Neural progenitor cell (in vitro differentiated cells): ENCODE measurements around the gene CLMP. TPM values are rescaled to one million over a fixed set of nuclear protein-coding genes. Genes with fewer than 3 reads are reported as not detected.

ENCODE experiments used
- DNase-seq: peaks from one replicate; pipeline ENCODE4 v3.0.0-alpha.2; 2016; ENCODE audit warnings: low spot score
- H2AFZ ChIP-seq: fragments of 200-600 bp; sonication (generic); replicated peaks from 2 replicates; pipeline ENCODE4 v1.6.1; 2016; ENCODE audit warnings: antibody characterized with exemption
- H3F3A ChIP-seq: fragments of 200-600 bp; sonication (generic); 2 replicates; pipeline ENCODE4 v1.6.1; 2016; ENCODE audit warnings: antibody characterized with exemption, low read depth
- H3K27ac ChIP-seq: fragments of 200-600 bp; sonication (generic); 2 replicates; pipeline ENCODE4 v1.5.1; 2016; ENCODE audit warnings: mild to moderate bottlenecking
- H3K27me3 ChIP-seq: fragments of 200-600 bp; sonication (generic); 2 replicates; pipeline ENCODE4 v1.6.1; 2016; ENCODE audit warnings: mild to moderate bottlenecking, moderate library complexity
- H3K36me3 ChIP-seq: fragments of 200-600 bp; sonication (generic); 2 replicates; pipeline ENCODE4 v1.5.1; 2016
- H3K4me1 ChIP-seq: fragments of 200-600 bp; sonication (generic); 2 replicates; pipeline ENCODE4 v1.6.1; 2016; ENCODE audit warnings: mixed run types
- H3K4me2 ChIP-seq: fragments of 200-600 bp; sonication (generic); 2 replicates; pipeline ENCODE4 v1.6.1; 2016
- H3K4me3 ChIP-seq: fragments of 200-600 bp; sonication (generic); 2 replicates; pipeline ENCODE4 v1.5.1; 2016
- H3K79me2 ChIP-seq: fragments of 200-600 bp; sonication (generic); 2 replicates; pipeline ENCODE4 v1.6.1; 2016; ENCODE audit warnings: low read depth
- H3K9ac ChIP-seq: fragments of 200-600 bp; sonication (generic); 2 replicates; pipeline ENCODE4 v1.6.1; 2016
- H3K9me3 ChIP-seq: fragments of 200-600 bp; sonication (generic); 2 replicates; pipeline ENCODE4 v1.5.1; 2016; ENCODE audit warnings: low read depth
- H4K20me1 ChIP-seq: fragments of 200-600 bp; sonication (generic); 2 replicates; pipeline ENCODE4 v1.6.1; 2016; ENCODE audit warnings: low read depth
- H3K27ac Mint-ChIP-seq: 3 replicates; pipeline ENCODE4 v1.8.0; 2021; ENCODE audit warnings: mixed read lengths
- H3K27me3 Mint-ChIP-seq: 2 replicates; pipeline ENCODE4 v1.8.0; 2022; ENCODE audit warnings: low read depth, mild to moderate bottlenecking, inconsistent platforms, moderate library complexity, mixed read lengths; ENCODE audit not compliant: insufficient read depth
- H3K36me3 Mint-ChIP-seq: 3 replicates; pipeline ENCODE4 v1.8.0; 2021; ENCODE audit warnings: mixed read lengths
- H3K4me1 Mint-ChIP-seq: 3 replicates; pipeline ENCODE4 v1.8.0; 2021; ENCODE audit warnings: mixed read lengths
- H3K4me3 Mint-ChIP-seq: 3 replicates; pipeline ENCODE4 v1.8.0; 2021; ENCODE audit warnings: mild to moderate bottlenecking, moderate library complexity, mixed read lengths
- H3K9me3 Mint-ChIP-seq: 3 replicates; pipeline ENCODE4 v1.8.0; 2020; ENCODE audit warnings: mixed read lengths
- EZH2 ChIP-seq: fragments of 200-600 bp; sonication (generic); IDR thresholded peaks from 2 replicates; pipeline ENCODE4 v1.6.1; 2017; ENCODE audit warnings: antibody characterized with exemption, mild to moderate bottlenecking, moderate library complexity
- EZH2phosphoT487 ChIP-seq: fragments of 200-600 bp; sonication (generic); IDR thresholded peaks from 2 replicates; pipeline ENCODE4 v1.6.1; 2017; ENCODE audit warnings: antibody characterized with exemption
- total RNA-seq: library from RNA; depleted of rRNA; stranded (reverse); fragments of >200 nt; gene quantifications from 2 replicates; pipeline ENCODE4 v1.2.3, GENCODE V29; 2015; ENCODE audit warnings: low replicate concordance
- TF ChIP-seq, protein P1 (sequence below): fragments of 200-600 bp; sonication (generic); IDR thresholded peaks from 2 replicates; pipeline ENCODE4 v1.5.1; 2017; ENCODE audit warnings: antibody characterized with exemption, mild to moderate bottlenecking

Gene CLMP
- total RNA-seq, 1 donor from 2014 or later, result 10.7 TPM

DNA sequence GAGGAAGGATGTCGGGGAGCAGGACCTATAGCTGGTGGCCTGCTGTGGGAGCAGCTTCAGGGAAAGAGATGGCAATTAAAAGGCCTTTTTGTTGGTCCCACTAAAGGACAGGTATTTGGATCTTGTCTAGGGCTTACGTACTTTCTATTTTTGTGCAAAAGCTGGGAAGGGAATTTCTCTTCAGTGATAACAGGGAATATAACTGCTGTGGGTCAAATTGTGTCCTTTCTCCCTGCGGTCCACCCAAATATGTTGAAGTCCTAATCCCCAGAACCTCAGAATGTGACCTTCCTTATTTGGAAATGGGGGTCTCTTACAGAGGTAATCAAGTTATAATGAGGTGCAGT lies 147.1 kb downstream of the CLMP start:
- no peaks in the 10 kb centered on the region for H3K36me3 Mint-ChIP-seq
- H3K9me3 ChIP-seq, result no peaks in the 10 kb centered on the region
- H3K27me3 ChIP-seq, result no peaks in the 10 kb centered on the region
- H3F3A ChIP-seq, result no peaks in the 10 kb centered on the region
- TF ChIP-seq, protein P1, sequence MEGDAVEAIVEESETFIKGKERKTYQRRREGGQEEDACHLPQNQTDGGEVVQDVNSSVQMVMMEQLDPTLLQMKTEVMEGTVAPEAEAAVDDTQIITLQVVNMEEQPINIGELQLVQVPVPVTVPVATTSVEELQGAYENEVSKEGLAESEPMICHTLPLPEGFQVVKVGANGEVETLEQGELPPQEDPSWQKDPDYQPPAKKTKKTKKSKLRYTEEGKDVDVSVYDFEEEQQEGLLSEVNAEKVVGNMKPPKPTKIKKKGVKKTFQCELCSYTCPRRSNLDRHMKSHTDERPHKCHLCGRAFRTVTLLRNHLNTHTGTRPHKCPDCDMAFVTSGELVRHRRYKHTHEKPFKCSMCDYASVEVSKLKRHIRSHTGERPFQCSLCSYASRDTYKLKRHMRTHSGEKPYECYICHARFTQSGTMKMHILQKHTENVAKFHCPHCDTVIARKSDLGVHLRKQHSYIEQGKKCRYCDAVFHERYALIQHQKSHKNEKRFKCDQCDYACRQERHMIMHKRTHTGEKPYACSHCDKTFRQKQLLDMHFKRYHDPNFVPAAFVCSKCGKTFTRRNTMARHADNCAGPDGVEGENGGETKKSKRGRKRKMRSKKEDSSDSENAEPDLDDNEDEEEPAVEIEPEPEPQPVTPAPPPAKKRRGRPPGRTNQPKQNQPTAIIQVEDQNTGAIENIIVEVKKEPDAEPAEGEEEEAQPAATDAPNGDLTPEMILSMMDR, result no peak
- TF ChIP-seq EZH2phosphoT487, result no peak
- TF ChIP-seq EZH2, result no peak
- H3K4me1 ChIP-seq, result no peaks in the 10 kb centered on the region
- no peaks in the 10 kb centered on the region for H3K79me2 ChIP-seq
- no peak overlapping the region for H2AFZ ChIP-seq
- H3K27ac Mint-ChIP-seq, result no peak overlapping the region
- peaks cover 11% of the 10 kb centered on the region for H3K4me1 Mint-ChIP-seq
- no peak overlapping the region for H3K4me3 Mint-ChIP-seq
- H4K20me1 ChIP-seq, result no peaks in the 10 kb centered on the region
- no peak overlapping the region for H3K9ac ChIP-seq
- no peaks in the 10 kb centered on the region for H3K9me3 Mint-ChIP-seq
- no peaks in the 10 kb centered on the region for H3K36me3 ChIP-seq
- peaks cover 5% of the 10 kb centered on the region for H3K27me3 Mint-ChIP-seq
- no peak overlapping the region for H3K27ac ChIP-seq
- no peak overlapping the region for H3K4me2 ChIP-seq
- no peak for DNase-seq
- H3K4me3 ChIP-seq, result no peak overlapping the region

DNA sequence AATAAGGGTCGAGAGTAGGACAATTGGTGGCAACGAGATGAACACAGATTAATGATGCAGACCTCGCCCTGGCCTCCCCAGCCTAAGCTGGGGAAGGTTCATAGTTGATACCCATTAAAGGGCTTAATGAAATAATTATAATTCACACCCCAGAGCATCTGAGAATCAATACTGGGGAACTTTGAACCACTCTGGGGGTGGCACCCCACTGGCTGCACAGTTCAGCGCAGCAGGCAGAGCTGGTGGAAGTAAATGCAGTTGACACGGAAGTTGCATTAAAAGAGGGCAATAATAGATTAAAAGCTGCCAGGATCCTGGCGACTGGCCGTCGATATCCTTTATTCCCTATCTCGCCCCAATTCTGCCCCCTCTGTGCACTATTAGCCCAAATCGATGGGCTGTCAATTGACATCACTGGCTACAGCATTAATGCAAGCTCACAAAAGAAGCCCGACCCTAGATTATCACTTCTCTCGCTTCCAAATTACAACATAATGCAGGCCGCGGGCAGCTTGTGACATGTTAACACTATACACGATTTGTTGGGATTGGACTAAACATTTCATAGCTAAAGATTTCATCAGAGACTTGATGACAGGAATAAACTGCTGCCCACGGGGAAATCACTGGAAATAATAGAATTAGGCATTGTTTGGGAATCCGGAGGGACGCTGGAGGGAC lies 147.6 kb downstream of the CLMP start:
- Histone ChIP-seq H3K4me3 (no peak overlapping the region), H3K9me3 (no peaks in the 10 kb centered on the region), H3K4me2 (no peak overlapping the region), H3K27ac (no peak overlapping the region), H4K20me1 (no peaks in the 10 kb centered on the region), H3K9ac (no peak overlapping the region), H3K27me3 (no peaks in the 10 kb centered on the region), H3F3A (no peaks in the 10 kb centered on the region), H3K36me3 (no peaks in the 10 kb centered on the region), H2AFZ (no peak overlapping the region), H3K4me1 (no peaks in the 10 kb centered on the region), H3K79me2 (no peaks in the 10 kb centered on the region)
- no peak overlapping the region for H3K27ac Mint-ChIP-seq
- H3K9me3 Mint-ChIP-seq, result no peaks in the 10 kb centered on the region
- H3K4me3 Mint-ChIP-seq, result no peak overlapping the region
- no peak for DNase-seq
- TF ChIP-seq EZH2phosphoT487 (no peak), EZH2 (no peak)
- TF ChIP-seq, protein P1, result no peak
- peaks cover 11% of the 10 kb centered on the region for H3K4me1 Mint-ChIP-seq
- no peaks in the 10 kb centered on the region for H3K36me3 Mint-ChIP-seq
- peaks cover 5% of the 10 kb centered on the region for H3K27me3 Mint-ChIP-seq

DNA sequence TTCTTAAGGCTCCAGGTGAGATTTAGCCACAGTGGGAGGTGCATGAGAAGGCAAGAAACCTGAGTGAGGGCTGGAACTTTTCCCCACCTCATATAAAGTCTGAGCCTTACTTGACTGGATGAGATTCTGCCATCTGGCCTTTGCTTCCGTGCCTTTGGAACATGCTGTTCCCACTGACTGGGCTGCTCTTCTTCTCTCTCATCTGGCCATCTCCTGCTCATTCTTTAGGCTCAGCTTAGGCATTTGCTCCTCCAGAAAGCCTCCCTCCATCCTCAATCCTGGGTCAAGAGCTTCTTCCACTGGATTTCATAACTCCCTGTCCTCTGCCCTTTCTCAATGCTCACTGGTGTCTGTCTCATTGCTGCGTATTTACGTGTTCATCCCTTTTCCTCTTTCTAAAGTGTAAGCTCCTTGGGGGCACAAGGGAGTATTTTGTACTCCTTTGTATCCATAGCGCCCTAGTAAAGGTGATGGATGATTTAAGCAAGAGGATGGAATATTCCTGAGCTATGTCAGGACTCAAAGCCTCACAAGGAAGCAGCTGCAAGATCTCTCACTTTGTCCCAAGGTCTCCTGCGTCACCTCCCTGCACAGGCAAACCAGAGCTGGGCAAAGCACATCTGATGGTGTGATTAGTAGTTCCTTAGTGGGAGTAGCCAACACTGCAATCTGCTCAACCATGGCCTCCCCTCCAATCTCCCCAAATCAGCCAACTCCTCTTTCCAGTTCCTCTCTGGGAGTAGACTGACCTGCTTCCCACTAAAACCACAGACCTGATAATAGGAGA lies 148.4 kb downstream of the CLMP start:
- H3K4me3 ChIP-seq, result no peak overlapping the region
- H3K9ac ChIP-seq, result no peak overlapping the region
- H3K4me1 Mint-ChIP-seq, result peaks cover 11% of the 10 kb centered on the region
- no peak overlapping the region for H3K27ac ChIP-seq
- H3K4me2 ChIP-seq, result no peak overlapping the region
- no peaks in the 10 kb centered on the region for H3K36me3 Mint-ChIP-seq
- H3K27me3 ChIP-seq, result no peaks in the 10 kb centered on the region
- no peaks in the 10 kb centered on the region for H3K79me2 ChIP-seq
- H3K27ac Mint-ChIP-seq, result no peak overlapping the region
- H3K36me3 ChIP-seq, result no peaks in the 10 kb centered on the region
- H2AFZ ChIP-seq, result no peak overlapping the region
- H3K9me3 ChIP-seq, result no peaks in the 10 kb centered on the region
- DNase-seq, result no peak
- no peak overlapping the region for H3K4me3 Mint-ChIP-seq
- TF ChIP-seq EZH2, result no peak
- TF ChIP-seq, protein P1, result no peak
- no peak for TF ChIP-seq EZH2phosphoT487
- H4K20me1 ChIP-seq, result no peaks in the 10 kb centered on the region
- H3K27me3 Mint-ChIP-seq, result peaks cover 5% of the 10 kb centered on the region
- H3K4me1 ChIP-seq, result no peaks in the 10 kb centered on the region
- H3F3A ChIP-seq, result no peaks in the 10 kb centered on the region
- H3K9me3 Mint-ChIP-seq, result no peaks in the 10 kb centered on the region
